HPDE6-E6E7 (cell line): ENCODE measurements around the gene C8G.

ENCODE experiments used
- DNase-seq: peaks from one replicate; pipeline ENCODE4 v3.0.0; 2011; ENCODE audit warnings: missing footprints; ENCODE audit errors: extremely low spot score

C8G gene

GRCh38 chr9:136982232-136983051 lies 37.4 kb downstream of the C8G start, which contains the start of gene LCNL1:
LCNL1 (plus strand) TSS chr9:136982993; CDS start chr9:136983587, 594 bp downstream.
- no peak for DNase-seq

DNA sequence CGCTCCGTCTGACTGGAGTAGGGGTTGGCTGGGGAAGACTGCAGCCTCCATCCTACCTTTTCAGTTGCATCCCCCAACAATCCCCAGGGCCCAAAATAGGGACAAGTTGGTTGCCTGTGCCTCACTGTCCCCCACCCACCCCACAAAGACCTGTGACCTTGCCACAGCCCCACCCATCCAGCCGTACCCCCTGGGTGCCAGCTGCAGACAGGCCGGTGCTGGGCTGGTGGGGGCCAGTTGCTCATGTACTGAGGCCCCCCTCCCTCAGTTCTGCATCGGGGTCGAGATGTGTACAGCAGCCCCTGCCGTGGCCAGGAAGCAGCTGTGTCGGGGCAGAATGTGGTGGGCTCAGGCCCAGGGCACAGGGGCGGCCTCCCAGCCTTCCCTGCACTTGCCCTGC lies 38.1 kb downstream of the C8G start:
- DNase-seq = no peak

GRCh38 chr9:136983656-136984314 lies 38.7 kb downstream of the C8G start:
- no peak for DNase-seq

DNA sequence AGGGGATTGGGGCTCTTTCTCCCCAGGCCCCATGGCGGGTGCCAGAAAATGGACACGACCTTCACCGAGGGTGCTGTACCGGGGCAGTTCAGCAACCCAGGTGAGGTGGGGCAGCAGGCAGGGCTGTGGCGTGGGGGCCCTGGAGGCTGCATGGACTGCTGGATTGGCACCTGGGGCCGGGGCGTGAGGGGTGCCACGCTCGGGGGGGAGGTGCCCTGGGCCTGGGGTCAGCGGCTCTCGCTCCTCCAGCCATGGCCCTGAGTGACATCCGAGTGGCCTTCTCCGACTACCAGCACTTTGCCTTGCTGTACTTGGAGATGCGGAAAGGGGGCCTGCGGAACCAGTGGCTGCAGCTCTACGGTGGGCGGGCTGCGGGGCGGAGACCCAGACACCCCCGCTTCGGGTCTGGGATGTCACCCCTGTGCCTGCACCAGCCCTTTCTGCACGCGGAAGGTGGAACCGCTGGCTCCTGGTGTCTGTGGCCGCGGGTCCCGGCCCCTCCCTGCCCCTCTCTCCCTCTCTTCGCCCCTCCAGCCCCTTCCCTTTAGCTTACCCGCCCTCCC lies 39.5 kb downstream of the C8G start:
- no peak for DNase-seq

DNA sequence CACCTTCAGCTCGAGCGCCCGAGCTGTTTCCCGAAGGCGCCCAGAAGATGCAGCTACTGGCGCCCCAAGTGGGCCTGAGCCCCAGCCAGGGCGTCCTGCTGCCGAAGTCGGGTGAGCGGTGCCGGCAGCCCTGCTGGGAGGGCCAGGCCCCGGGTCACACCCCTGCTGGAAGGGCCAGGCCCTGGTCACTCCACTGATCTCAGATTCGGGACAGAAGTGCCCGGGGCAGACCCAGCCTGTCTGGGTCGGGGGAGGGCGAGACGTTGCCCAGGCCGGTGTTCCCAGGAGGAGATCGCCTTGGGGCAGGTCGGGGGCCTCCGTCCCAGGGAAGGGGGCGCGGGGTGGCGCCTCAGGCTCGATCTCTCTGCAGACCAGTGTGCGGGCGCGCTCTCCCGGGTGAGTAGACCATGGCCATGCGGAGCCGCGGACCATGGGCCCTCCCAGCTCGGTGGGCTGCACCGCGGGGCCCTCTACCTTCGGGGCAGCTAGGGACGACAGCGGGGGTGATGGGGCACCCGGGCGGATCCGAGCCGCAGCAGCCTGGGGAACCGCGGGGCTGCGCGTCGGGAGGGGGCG lies 40.1 kb downstream of the C8G start:
- DNase-seq = no peak

GRCh38 chr9:136985853-136986252 lies 40.8 kb downstream of the C8G start:
- DNase-seq = no peak

GRCh38 chr9:136988872-136989271 lies 43.8 kb downstream of the C8G start:
- no peak for DNase-seq

- DNase-seq = no peak
Observed at GRCh38 chr9:136990242-136990911, 45.3 kb downstream of the C8G start.

DNA sequence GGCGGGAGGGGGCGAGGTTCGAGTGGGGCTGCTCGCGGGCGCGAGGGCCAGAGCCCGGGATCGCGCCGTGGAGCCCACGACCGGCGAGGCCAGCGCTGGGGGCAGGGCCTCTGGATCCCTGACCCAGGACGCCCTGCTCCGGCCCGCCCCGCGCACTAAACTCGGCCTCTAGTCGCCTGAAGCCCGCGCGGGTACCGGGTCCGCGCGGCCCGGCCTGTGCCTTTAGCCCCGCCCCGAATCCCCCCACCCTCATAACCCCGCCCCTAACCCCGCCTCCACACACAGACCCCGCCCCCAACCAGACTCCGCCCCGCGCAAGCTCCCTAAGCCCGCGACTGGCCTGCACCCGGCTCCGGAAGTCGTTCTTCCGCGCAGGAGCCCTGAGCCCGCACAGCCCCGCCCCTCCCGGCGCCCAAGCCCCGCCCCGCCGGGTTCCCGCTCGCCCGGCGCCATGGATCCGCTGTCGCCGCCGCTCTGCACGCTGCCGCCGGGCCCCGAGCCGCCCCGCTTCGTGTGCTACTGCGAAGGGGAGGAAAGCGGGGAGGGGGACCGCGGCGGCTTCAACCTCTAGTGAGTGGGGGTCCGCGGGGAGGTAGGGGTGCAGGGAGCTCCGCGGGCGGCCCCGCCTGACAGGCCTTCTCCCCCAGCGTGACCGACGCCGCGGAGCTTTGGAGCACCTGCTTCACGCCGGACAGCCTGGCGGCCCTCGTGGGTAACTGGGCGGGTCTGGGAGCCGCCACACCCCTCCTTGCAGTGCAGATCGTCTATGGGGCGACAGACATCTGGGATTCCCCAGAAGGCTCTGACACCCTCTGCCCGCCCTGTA lies 47.2 kb downstream of the C8G start, which contains the start of gene PAXX:
Gene PAXX (plus strand): TSS at position 430 of the 826 bp plus-strand sequence. CDS start 22 bp downstream, at position 452.
- peak; percentile 94 for DNase-seq

GRCh38 chr9:136992819-136993369 lies 47.9 kb downstream of the C8G start:
- no peak for DNase-seq

DNA sequence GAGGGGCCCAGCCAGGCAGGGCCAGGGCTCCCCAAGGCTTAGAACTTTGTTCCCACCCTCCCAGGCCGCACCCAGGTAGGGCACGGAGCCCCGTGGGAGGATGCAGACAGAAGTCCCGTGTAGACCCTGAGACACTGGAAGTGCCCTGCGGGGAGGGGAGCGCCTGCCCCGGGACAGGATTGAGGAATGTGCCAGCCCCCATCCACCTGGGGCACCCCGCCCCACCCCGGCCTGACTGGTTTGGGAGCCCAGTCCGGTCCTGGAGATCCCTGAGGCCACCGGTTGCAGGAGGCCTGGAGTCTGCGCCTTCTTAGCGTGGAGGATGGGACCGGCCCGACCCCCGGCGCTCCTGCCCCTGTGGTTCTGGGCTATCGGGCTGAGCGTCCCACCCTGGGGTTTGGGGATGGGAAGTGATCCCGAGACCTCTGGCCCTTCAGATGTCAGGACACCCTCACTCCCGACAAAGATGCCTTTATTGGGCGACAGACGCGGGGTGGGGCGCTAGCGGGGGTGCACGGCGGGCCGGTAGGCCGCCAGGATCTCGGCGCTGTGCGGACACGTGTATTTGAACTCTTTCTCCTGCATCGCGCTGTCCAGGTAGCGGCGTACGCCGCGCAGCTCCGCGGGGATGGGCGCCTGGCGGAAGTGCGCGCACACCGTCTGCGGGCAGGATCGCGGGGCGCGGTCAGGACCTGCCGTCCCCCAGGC lies 49.3 kb downstream of the C8G start:
- DNase-seq = no peak

GRCh38 chr9:136994888-136995230 lies 49.8 kb downstream of the C8G start:
- DNase-seq = no peak

- DNase-seq = no peak
Observed at GRCh38 chr9:136995362-136995761, 50.3 kb downstream of the C8G start.

- DNase-seq = no peak
Observed at GRCh38 chr9:136995772-136996311, 50.8 kb downstream of the C8G start.
